IMR-90 (cell line): ENCODE results near the gene NPM1. TPM values are rescaled to one million over a fixed set of nuclear protein-coding genes. Genes with fewer than 3 reads are reported as not detected.

Experiments
- ATAC-seq: fragments of 200-7000 bp; cut with Tn5 transposase; 2 replicates; pipeline ENCODE4 v1.9.1; 2020; ENCODE audit warnings: low read depth, mild to moderate bottlenecking, moderate library complexity
- BruUV-seq: library from RNA; stranded (reverse); fragments of 400-500 nt; replicated peaks from 2 replicates; lab custom pipeline; 2021; lab: Mats Ljungman, UMichigan
- CTCF ChIA-PET: fragments of 300-600 bp; formaldehyde crosslinking; extraction: SDS; loops from one replicate; lab custom pipeline; 2021; ENCODE audit warnings: antibody characterized with exemption; lab: Yijun Ruan, JAX
- POLR2A ChIA-PET: fragments of 300-600 bp; sonication (Branson Sonifier 250); formaldehyde crosslinking; loops from one replicate; lab custom pipeline; 2022; ENCODE audit warnings: antibody characterized with exemption; ENCODE audit not compliant: unreplicated experiment; lab: Charles Lee
- DNase-seq: peaks from one replicate; pipeline ENCODE4 v3.0.0; 2013
- H2AFZ ChIP-seq: replicated peaks from 2 replicates; pipeline ENCODE3; 2013; ENCODE audit warnings: low read length, mild to moderate bottlenecking; ENCODE audit not compliant: poor library complexity
- H2AK5ac ChIP-seq: 2 replicates; pipeline ENCODE4 v1.6.1; 2013; ENCODE audit warnings: low read depth, low read length, inconsistent platforms
- H2AK9ac ChIP-seq: replicated peaks from 2 replicates; pipeline ENCODE3; 2013; ENCODE audit warnings: mild to moderate bottlenecking, low read depth, low read length, moderate library complexity; ENCODE audit not compliant: poor library complexity
- H2BK120ac ChIP-seq: 2 replicates; pipeline ENCODE4 v1.6.1; 2013; ENCODE audit warnings: low read depth, low read length, inconsistent platforms
- H2BK15ac ChIP-seq: 3 replicates; pipeline ENCODE4 v1.6.1; 2013; ENCODE audit warnings: low read depth, low read length, inconsistent platforms
- H2BK20ac ChIP-seq: 2 replicates; pipeline ENCODE4 v1.6.1; 2013; ENCODE audit warnings: low read depth, mild to moderate bottlenecking, inconsistent platforms, low read length, moderate library complexity
- H2BK5ac ChIP-seq: 2 replicates; pipeline ENCODE4 v1.6.1; 2013; ENCODE audit warnings: mild to moderate bottlenecking, low read depth, low read length, inconsistent platforms; ENCODE audit not compliant: poor library complexity, severe bottlenecking
- H3K14ac ChIP-seq: replicated peaks from 2 replicates; pipeline ENCODE4 v1.6.1; 2013; ENCODE audit warnings: low read depth, low read length, inconsistent platforms
- H3K18ac ChIP-seq: 2 replicates; pipeline ENCODE4 v1.6.1; 2013; ENCODE audit warnings: low read depth, low read length, control low read depth
- H3K23ac ChIP-seq: 2 replicates; pipeline ENCODE4 v1.6.1; 2013; ENCODE audit warnings: low read depth, low read length, inconsistent platforms
- H3K27ac ChIP-seq: 2 replicates; pipeline ENCODE4 v1.5.1; 2013; ENCODE audit warnings: mild to moderate bottlenecking, control low read depth, low read length; ENCODE audit not compliant: insufficient read depth
- H3K27me3 ChIP-seq: 2 replicates; pipeline ENCODE4 v1.6.1; 2013; ENCODE audit warnings: low read length; ENCODE audit not compliant: control insufficient read depth, insufficient read depth
- H3K36me3 ChIP-seq: 2 replicates; pipeline ENCODE4 v1.6.1; 2013; ENCODE audit warnings: low read length, mixed read lengths; ENCODE audit not compliant: control insufficient read depth, insufficient read depth
- H3K4ac ChIP-seq: 2 replicates; pipeline ENCODE4 v1.6.1; 2013; ENCODE audit warnings: low read depth, low read length, inconsistent platforms
- H3K4me1 ChIP-seq: 2 replicates; pipeline ENCODE4 v1.6.1; 2013; ENCODE audit warnings: low read length, mixed read lengths; ENCODE audit not compliant: control insufficient read depth, insufficient read depth
- H3K4me2 ChIP-seq: 2 replicates; pipeline ENCODE4 v1.6.1; 2013; ENCODE audit warnings: low read depth, mild to moderate bottlenecking, control low read depth, low read length, moderate library complexity
- H3K4me3 ChIP-seq: 2 replicates; pipeline ENCODE4 v1.5.1; 2013; ENCODE audit warnings: low read depth, mild to moderate bottlenecking, control low read depth, low read length, moderate library complexity; ENCODE audit not compliant: insufficient read depth
- H3K56ac ChIP-seq: 2 replicates; pipeline ENCODE4 v1.6.1; 2013; ENCODE audit warnings: low read length, inconsistent platforms; ENCODE audit not compliant: insufficient read depth; ENCODE audit errors: extremely low read depth
- H3K79me1 ChIP-seq, 2 experiments: 2 replicates each; pipeline ENCODE4 v1.6.1; 2013; ENCODE audit warnings: low read length in 2 of 2, inconsistent platforms in 1 of 2, low read depth in 1 of 2
- H3K9ac ChIP-seq: 2 replicates; pipeline ENCODE4 v1.6.1; 2013; ENCODE audit warnings: low read depth, low read length, control low read depth
- H3K9me1 ChIP-seq: 2 replicates; pipeline ENCODE4 v1.6.1; 2013; ENCODE audit warnings: low read length, inconsistent platforms; ENCODE audit not compliant: insufficient read depth
- H3K9me3 ChIP-seq: 2 replicates; pipeline ENCODE4 v1.6.1; 2013; ENCODE audit warnings: low read length; ENCODE audit not compliant: control insufficient read depth, insufficient read depth
- H4K20me1 ChIP-seq: 2 replicates; pipeline ENCODE4 v1.6.1; 2013; ENCODE audit warnings: low read length, inconsistent platforms; ENCODE audit not compliant: insufficient read depth
- H4K5ac ChIP-seq: 2 replicates; pipeline ENCODE4 v1.6.1; 2013; ENCODE audit warnings: mild to moderate bottlenecking, low read depth, low read length, control low read depth
- H4K8ac ChIP-seq, 2 experiments: 2 replicates each; pipeline ENCODE4 v1.6.1; 2013; ENCODE audit warnings: low read depth in 2 of 2, low read length in 2 of 2, control low read depth in 1 of 2, inconsistent platforms in 1 of 2
- H4K91ac ChIP-seq: 2 replicates; pipeline ENCODE4 v1.6.1; 2013; ENCODE audit warnings: low read depth, low read length, inconsistent platforms; ENCODE audit not compliant: insufficient read depth
- CEBPB ChIP-seq: IDR thresholded peaks from 2 replicates; pipeline ENCODE4 v1.6.1; 2012; ENCODE audit warnings: low read depth, low read length, improper control_type of control experiment
- CTCF ChIP-seq: conservative IDR thresholded peaks from 2 replicates; pipeline ENCODE4 v1.5.1; 2012; ENCODE audit warnings: mild to moderate bottlenecking, low read depth, low read length, improper control_type of control experiment
- ELK1 ChIP-seq: fragments of 150-350 bp; IDR thresholded peaks from 2 replicates; pipeline ENCODE4 v1.6.1; 2016; ENCODE audit warnings: low read depth, mild to moderate bottlenecking, low read length, moderate library complexity, borderline replicate concordance
- SMC3 ChIP-seq: fragments of 150-350 bp; IDR thresholded peaks from 2 replicates; pipeline ENCODE4 v1.6.1; 2016; ENCODE audit warnings: low read depth, mild to moderate bottlenecking, antibody characterized with exemption, low read length, moderate library complexity
- USF2 ChIP-seq: fragments of 150-350 bp; IDR thresholded peaks from 2 replicates; pipeline ENCODE4 v1.6.1; 2017; ENCODE audit warnings: mild to moderate bottlenecking, antibody characterized with exemption, low read length, low read depth
- WGBS, 2 experiments: methylation state at CpG; one replicate each; pipeline versions ENCODE4 v1.1.5 to v1.1.7; 2013; ENCODE audit warnings: missing lambda C conversion rate in 2 of 2; ENCODE audit not compliant: insufficient read length in 1 of 2; ENCODE audit errors: extremely low coverage in 2 of 2; 5-methylcytosine and 5-hydroxymethylcytosine counted together
- dilution Hi-C: fragments of 300-500 bp; cut with HindIII; formaldehyde crosslinking; loops from one replicate; pipeline ENCODE4 v1.14.3; 2018; ENCODE audit warnings: low sequenced_read_pairs; ENCODE audit not compliant: unreplicated experiment
- in situ Hi-C: fragments of 300-500 bp; cut with MboI; formaldehyde crosslinking; loops from 3 replicates; pipeline ENCODE4 v1.14.3; 2019; ENCODE audit warnings: low sequenced_read_pairs, inconsistent platforms, mixed read lengths
- intact Hi-C: fragments of 100-400 bp; cut with micrococcal nuclease; formaldehyde crosslinking; loops from 2 replicates; pipeline ENCODE4 v1.10.0; 2022
- polyA plus RNA-seq, 3 experiments: library from polyadenylated mRNA; depleted of rRNA; stranded (reverse); fragments of >200 nt; gene quantifications; 2 replicates each; pipeline ENCODE4 v1.2.3, GENCODE V29; 2012; ENCODE audit warnings: low replicate concordance in 1 of 3
- total RNA-seq: library from RNA; depleted of rRNA; stranded (reverse); fragments of >200 nt; gene quantifications from 2 replicates; pipeline ENCODE4 v1.2.3, GENCODE V29; 2012

Gene NPM1
- total and polyA plus RNA-seq, 2 of the 4 experiments (the other 2 are of a cell fraction), result 856 to 929 TPM

GRCh38 chr5:171405615-171406014 lies 18.0 kb downstream of the NPM1 start:
- DNase-seq (peak; percentile 29), ATAC-seq (peak; percentile 53)
- H3K36me3 ChIP-seq, result peaks cover 40% of the 10 kb centered on the region
- in situ Hi-C loops (loop anchor here (25.0 kb wide), 2 partner anchors 782 to 882 kb away; partner anchors contain the start of genes EFCAB9, STK10 and UBTD2), intact Hi-C loops (no loop called here), dilution Hi-C loops (no loop called here)
- H4K8ac ChIP-seq, result no peak overlapping the region
- H2BK5ac ChIP-seq, result no peak overlapping the region
- TF ChIP-seq CTCF (peak; percentile 37), USF2 (no peak), ELK1 (no peak), CEBPB (no peak), SMC3 (peak; percentile 7; the same call in 1 of the 2 replicates)
- H2AFZ ChIP-seq, result no peak overlapping the region
- no peak overlapping the region for H2BK120ac ChIP-seq
- H3K27ac ChIP-seq, result no peak overlapping the region
- no peak overlapping the region for H3K4ac ChIP-seq
- peaks cover 6% of the 10 kb centered on the region; the same call in 1 of the 2 replicates for H3K9me1 ChIP-seq
- peaks cover 10% of the 10 kb centered on the region for H3K4me1 ChIP-seq
- no peak overlapping the region for H2BK20ac ChIP-seq
- H4K91ac ChIP-seq, result no peak overlapping the region
- H3K18ac ChIP-seq, result no peak overlapping the region
- WGBS, 2 experiments, result no CpG with 5 or more reads among the region's 3 CpGs
- peaks cover 66% of the 10 kb centered on the region for H4K20me1 ChIP-seq
- ChIA-PET CTCF (interaction anchor here (0.6 to 1.0 kb wide), 3 partner anchors 12 to 16 kb away, joined by 3 to 5 read pairs (median 3); no protein-coding TSS in a partner anchor), POLR2A (no interaction called here)
- no peak overlapping the region for H3K56ac ChIP-seq
- peaks cover 25 to 46% of the 10 kb centered on the region in 2 experiments for H3K79me1 ChIP-seq
- H3K27me3 ChIP-seq, result no peaks in the 10 kb centered on the region
- no peak overlapping the region for H3K4me2 ChIP-seq
- H2AK9ac ChIP-seq, result no peak overlapping the region
- no peak overlapping the region for H3K14ac ChIP-seq
- no TSS peak for BruUV-seq
- no peak overlapping the region for H3K4me3 ChIP-seq
- H2AK5ac ChIP-seq, result no peak overlapping the region
- no peak overlapping the region for H2BK15ac ChIP-seq
- no peaks in the 10 kb centered on the region for H3K9me3 ChIP-seq
- no peak overlapping the region for H3K23ac ChIP-seq
- H4K5ac ChIP-seq, result no peak overlapping the region
- no peak overlapping the region for H3K9ac ChIP-seq
